Superior temporal gyrus (tissue), 1 donor: Measurements from ENCODE around the gene SNCA.

Experiments used
- DNase-seq: peaks from one replicate; pipeline ENCODE4 v3.0.0-alpha.2; 2016; ENCODE audit errors: extremely low spot score

Gene SNCA

GRCh38 chr4:89814362-89814761 lies 22.6 kb downstream of the SNCA start:
- no peak for DNase-seq

DNA sequence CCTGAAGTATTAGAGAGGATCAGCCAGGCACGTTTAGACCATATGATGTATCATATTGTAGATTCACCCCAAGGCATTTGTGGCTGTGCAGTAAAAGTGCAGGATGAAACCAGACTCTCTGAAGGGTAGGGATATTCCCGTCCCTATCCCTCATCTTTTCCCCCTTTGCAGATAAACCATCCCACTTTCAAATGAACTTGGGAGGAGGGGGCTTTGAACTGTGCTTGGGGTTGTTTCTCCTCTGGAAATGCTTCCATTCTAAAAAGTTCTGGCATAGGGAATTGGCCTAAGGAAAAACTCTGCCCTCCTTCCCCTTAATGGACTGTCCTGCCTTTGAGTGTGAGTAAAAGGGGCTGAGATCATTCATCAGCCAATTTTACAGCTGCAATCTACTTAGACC lies 23.8 kb downstream of the SNCA start:
- DNase-seq = no peak

DNA sequence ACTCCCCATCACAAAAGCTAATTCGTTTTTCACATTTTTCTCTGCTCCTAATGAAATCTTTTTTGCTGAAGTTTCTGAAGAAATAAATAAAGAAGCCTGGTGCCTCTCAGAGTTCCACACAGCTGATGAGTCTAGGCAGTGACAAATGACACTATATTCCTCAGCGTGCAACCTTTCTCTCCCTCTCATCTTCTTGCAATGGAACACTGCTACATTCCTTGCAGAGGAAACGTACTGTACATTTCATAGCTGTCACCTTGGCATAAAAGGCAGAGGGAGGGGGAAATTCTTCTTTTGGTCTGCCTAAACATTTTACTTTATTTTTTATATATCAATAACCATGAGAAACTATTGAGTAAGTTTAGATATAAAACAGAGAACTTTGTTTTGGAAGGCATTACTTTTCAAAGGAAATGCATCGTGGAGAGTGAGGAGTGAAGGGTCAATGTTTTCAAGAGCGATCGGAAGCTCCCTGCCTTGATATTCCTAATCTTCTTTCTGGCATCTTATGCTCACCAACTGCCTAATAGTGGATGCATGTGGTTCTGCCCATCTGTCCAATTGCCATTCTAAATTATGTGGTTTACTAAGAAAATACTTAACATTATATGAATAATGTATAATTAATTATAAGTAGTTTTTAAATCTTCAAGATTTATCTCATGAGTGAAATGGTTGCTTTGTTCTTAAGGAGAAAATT lies 29.4 kb downstream of the SNCA start:
- DNase-seq = no peak

- DNase-seq = no peak
Measured at GRCh38 chr4:89805297-89805696, 31.7 kb downstream of the SNCA start.

DNA sequence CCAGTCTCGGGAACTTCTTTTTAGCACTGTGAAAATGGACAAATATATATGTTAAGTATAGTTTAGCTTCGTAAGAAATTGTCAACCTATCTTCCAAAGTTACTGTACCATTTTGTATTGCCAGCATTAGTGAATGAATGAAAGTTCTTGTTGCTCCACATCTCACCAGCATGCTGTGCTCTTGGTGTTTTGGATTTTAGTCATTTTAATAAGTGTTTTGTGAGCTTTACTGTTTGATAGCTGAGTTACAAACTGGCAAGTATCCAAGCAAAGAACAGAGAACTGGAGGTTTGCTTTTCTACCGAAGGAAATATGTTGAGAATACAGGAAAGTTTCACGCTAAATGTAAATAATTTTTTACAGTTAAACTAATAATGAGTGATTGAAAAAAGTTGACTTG lies 33.0 kb downstream of the SNCA start:
- DNase-seq = no peak

DNA sequence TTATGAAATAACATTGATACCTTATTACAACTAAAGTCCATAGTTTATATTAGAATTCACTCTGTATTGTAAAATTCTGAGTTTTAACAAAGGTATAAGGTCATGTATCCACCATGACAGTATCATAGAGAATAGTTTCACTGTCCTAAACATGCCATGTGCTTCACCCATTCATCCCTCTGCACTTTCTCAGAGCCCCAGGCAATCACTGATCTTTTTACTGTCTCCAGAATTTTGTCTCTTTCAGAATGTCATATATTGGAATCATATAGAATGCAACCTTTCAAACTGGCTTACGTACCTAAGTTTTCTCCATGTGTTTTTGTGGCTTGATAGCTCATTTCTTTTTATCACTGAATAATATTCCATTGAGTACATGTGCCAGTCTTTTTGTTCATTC lies 33.9 kb downstream of the SNCA start:
- DNase-seq = no peak

DNA sequence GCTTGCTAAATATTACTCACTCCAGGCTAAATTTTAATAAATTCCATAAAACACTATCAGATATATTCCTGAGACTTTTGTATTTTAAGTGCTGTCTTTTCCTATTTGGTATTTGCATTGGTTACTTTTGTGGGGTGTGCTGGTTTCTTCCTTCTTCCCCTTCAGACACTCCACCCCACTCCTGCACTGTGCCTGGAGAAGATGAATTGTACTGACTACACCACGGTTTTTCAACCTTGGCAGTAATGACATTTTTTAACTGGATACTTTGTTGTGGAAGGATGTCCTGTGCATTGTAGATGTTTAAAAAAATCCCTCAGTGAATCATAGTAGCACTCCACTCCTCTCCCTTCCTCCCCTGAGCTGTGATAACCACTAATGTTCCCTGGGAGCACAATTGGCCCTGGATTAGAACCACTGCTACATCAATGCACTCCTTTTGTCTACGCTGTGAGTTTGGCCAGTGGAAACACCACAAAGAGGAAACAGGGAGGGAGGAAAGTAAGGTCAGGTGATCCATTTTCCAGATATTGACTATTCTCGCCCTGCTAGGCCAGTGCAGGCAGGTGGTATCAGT lies 36.3 kb downstream of the SNCA start:
- DNase-seq = no peak

DNA sequence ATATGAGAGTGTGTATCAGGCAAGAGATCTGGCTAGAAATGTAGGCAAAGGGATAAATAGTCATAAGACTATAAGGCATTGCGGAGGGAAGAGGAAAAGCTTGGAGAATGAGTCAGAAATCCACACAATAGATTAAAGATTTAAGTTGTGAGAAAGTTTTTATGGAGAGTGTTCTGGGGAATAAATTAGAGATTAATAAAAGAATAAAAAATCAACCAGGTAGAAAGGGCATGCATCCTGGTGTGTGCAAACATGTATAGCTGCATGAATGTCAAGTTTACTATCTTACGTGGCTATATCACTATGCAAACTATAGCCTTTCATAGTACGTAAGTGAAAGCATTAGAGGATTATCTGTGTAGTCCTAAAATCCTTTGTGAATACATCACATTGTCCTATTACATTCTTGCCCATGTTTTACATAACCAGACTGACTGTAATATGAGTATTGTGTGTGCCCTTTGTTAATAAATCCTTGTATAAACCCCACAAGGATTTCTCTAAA lies 36.9 kb downstream of the SNCA start:
- no peak for DNase-seq

DNA sequence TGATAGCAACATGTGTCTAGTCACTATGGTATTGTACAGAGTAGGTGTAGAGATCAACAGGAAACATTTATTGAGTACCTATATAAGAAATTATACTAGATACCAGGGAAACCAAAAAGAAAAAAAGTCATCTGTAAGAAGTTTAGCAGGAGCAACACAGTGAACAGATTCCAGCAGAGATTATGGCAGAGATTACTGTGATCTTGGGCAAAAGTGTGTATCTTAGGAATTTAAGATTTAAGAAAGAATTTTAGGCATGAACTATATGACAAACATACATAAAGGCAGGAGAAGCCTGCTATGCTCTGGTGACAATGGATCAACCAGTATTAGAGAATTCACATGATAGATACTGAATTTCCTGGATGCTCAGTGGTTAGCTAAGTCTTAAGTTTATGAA lies 37.9 kb downstream of the SNCA start:
- DNase-seq = no peak

DNA sequence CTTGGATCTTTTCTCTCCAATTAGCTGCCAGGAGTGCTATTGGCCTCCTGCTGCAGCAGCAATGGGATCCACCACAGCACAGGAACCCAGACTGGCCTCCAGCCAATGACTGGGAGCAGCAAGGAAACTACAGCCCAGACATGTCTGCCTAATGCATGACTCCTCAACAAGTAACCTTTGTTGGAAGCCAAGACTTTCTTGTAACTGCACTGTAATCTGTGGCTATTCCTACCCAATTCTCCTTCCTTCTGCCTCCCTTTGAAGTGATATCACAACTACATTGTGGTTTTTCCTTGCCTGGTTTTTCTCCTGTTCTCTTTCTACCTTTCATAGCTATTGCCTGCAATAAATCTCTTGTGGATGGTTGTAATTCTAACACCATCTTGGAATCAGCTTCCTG lies 39.8 kb downstream of the SNCA start:
- no peak for DNase-seq

DNA sequence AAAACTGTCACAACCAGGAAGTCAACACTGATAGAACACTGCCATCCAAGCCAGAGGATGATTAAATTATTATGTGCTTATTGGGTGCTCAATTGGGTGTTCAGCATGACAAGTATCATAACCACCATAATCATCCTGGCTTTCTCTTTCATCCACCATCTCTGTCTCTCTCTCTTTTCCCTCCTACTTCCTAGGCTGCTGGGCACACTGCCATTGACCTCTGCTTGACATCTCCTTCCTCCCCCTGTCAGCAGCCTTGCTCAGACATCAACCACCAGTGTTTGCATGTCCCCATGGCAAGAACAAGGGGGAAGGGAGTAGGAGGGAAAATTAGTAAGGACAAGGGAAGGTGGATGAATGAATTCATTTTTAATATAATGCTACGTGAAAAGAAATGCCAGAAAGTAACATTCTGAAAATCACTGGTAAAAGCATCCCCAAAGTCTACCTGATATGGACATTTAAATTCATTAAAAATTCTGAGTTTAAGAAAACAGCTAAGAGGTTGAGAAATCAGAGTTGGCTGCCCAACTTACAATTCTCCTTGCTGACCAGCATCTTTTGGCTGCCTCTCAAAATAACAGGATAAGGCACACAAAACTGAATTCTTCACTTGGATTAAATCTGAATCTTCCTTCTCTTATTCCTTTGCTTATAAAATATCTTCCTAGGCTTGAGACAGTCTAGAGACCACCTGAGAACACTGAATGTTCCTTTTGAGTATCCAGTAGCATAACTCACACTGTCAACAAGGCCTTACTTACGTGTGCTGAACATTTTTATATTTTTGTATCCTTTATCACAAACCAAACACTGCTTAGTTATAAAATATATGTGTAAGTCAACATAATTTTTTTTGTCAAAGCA lies 48.5 kb downstream of the SNCA start:
- no peak for DNase-seq

- DNase-seq = no peak
Measured at GRCh38 chr4:89784686-89785231, 52.2 kb downstream of the SNCA start.

- DNase-seq = no peak
Measured at GRCh38 chr4:89781321-89781720, 55.6 kb downstream of the SNCA start.

GRCh38 chr4:89773805-89774204 lies 63.2 kb downstream of the SNCA start:
- peak; percentile 19 for DNase-seq

GRCh38 chr4:89769856-89770255 lies 67.1 kb downstream of the SNCA start:
- DNase-seq = no peak

DNA sequence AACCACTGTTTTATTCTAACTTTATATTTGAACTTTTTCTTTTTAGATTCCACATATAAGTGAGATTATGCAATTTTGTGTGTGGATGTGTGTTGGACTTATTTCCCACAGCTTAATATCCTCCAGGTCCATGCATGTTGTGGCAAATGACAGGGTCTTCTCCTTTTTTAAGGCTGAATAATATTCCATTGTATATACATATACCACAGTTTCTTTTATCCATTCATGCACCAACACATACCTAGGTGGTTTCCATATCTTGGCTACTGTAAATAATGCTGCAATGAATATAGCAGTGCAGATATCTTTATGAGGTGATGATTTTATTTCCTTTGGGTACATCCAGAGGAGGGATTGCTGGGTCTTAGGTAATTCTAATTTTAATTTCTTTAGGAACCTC lies 69.0 kb downstream of the SNCA start:
- DNase-seq = no peak

GRCh38 chr4:89765966-89766365 lies 71.0 kb downstream of the SNCA start:
- peak; percentile 79 for DNase-seq

- DNase-seq = no peak
Measured at GRCh38 chr4:89765528-89765927, 71.4 kb downstream of the SNCA start.

- DNase-seq = no peak
Measured at GRCh38 chr4:89762311-89762710, 74.7 kb downstream of the SNCA start.

DNA sequence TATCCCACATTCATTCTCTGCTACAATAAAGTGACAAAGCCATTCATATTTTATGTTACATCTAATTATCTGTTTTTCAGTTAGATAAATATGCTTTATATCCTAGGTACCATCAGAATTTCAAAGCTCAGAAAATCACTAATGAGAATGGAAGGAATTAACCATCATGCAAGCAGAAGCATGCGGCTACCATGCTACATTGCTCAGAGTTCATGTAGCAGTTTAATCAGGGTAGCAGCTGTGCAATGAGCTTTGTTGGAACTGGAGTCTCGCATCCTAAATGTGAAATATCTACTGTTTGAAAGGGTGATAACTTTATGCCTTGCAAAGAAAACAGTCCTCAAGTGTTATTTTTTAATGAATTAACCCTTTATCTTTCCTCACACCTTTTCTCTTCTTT lies 77.5 kb downstream of the SNCA start:
- DNase-seq = peak; percentile 19

- DNase-seq = peak; percentile 33
Measured at GRCh38 chr4:89757154-89757719, 79.7 kb downstream of the SNCA start.

GRCh38 chr4:89755220-89755619 lies 81.7 kb downstream of the SNCA start:
- peak; percentile 10 for DNase-seq
